ENCODE results near the gene RFX3.

DNA sequence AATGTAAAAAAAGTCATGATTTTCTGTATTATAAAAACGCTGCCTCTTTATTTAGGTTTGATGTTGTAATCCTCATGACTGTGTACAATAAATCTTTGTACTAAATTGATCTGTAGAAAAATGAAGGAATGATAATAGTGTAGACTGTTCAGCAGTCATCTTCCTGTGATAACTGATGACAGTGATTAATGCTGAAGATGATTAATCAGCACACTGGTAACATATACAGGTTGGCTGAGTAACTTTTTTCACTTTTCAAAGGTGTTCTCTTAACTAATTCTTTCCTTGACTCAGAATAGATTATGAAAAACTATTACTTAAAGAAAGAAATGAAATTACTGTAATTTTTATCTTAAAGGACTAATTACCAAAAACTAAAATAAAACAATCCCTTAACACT is 122.5 kb downstream of the RFX3 start:
- TF ChIP-seq, protein P1, sequence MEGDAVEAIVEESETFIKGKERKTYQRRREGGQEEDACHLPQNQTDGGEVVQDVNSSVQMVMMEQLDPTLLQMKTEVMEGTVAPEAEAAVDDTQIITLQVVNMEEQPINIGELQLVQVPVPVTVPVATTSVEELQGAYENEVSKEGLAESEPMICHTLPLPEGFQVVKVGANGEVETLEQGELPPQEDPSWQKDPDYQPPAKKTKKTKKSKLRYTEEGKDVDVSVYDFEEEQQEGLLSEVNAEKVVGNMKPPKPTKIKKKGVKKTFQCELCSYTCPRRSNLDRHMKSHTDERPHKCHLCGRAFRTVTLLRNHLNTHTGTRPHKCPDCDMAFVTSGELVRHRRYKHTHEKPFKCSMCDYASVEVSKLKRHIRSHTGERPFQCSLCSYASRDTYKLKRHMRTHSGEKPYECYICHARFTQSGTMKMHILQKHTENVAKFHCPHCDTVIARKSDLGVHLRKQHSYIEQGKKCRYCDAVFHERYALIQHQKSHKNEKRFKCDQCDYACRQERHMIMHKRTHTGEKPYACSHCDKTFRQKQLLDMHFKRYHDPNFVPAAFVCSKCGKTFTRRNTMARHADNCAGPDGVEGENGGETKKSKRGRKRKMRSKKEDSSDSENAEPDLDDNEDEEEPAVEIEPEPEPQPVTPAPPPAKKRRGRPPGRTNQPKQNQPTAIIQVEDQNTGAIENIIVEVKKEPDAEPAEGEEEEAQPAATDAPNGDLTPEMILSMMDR (IDR thresholded peaks at IDR 0.05), result no peak
- TF ChIP-seq TCF7L2 (IDR thresholded peaks at IDR 0.05; ENCODE audit: low read depth, low read length), result no peak

All from Panc1 (cell line).